ENCODE data around the gene LATS2.
"Not testable (repeated sequence)": the region's sequence is repeated elsewhere in the genome, so short reads cannot be mapped to it uniquely, and the experiment has no call there.

LATS2 gene

GRCh38 chr13:20989656-20990321 lies 71.6 kb downstream of the LATS2 start:
- DNase-seq, result no peak

DNA sequence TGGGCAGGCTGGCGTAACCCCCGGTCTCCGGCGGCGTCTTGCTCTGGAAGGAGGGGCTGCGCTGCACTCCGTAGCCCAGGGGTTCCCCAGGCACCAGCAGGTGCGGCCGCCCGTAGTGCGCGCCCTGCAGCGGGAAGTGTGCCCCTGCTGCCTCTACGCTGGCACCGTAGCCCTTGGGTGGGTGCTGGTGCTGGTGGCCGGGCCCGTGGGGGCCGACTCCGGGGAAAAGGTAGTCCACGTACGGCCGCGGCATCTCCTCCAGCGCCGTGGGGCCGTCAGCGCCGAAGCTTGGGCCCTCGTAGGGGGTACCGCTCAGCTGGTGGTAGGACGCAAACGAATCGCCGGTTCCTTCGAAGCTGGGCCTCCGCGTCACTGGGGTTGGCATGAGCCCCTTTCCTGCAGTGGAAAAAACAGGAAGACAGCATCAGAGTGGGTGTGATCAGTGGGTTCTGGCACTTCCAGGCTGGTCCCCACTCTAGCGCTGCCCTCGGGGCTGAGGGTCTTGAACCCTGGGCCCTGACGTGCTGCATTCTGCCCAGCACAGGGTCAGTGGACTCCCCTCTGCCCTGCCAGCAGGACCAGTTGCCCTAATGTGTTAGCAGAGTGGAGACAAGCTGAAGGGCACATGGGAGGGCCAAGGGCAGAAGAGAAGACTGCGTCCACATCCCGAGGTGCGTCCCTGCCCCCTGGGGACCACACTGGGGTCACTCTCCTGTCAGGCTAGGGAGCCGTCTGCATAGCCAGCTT lies 72.3 kb downstream of the LATS2 start:
- no peak for DNase-seq

GRCh38 chr13:20988033-20988908 lies 73.1 kb downstream of the LATS2 start:
- DNase-seq, result no peak

DNA sequence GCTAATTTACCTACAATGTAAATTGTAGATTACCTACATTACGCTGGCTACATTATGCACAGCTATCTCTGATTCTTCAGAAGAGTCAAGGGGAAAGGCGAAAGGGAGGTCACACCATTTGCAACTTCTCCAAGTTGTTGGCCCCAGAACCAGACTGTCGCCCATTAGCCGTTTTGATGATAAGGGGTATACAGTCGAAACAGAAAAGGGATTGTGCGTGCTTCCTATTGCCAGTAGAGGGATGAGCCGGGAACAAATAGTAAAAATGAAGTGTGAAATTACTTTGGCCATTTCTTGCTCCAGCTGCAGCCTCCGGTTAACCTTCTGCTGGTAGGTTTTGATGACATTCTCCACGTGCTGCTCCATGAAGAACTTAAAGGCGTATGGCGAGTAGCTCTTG lies 73.8 kb downstream of the LATS2 start:
- DNase-seq, result no peak

- no peak for DNase-seq
Measured at GRCh38 chr13:20984879-20985278, 76.5 kb downstream of the LATS2 start.

- no peak for DNase-seq
Measured at GRCh38 chr13:20983386-20983785, 78.0 kb downstream of the LATS2 start.

DNA sequence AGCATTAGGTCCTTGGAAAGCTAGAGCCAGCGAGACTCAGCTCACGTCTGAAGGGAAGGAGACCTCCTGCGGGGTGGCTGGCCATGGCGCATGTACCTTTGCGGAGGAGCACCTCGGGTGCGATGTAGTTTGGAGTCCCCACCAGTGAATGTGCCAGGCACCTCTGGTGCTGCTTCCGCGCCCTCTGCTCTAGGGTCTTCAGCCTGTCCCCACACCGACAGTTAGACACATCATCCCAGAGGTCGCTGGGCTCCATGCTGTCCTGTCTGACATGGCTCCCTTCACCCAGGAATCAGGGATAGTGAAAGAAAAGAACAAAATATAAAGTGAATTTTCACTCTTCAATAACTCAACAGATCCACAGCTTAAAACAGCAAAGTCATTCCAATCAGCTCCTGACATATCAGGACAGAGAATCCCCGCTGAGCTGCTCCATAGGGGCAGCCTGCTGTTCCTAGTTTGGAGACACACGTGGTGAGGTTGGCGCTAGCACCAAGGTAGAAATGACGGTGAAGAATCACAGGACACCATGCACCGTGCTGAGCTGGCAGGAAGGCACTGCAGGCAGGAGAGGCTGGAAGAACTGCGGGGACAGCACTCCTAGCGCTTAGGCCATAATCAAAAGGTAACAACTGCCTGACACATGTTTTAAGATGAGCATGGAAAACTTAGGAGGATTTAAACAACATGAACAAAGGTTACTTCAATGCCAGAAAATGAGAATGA lies 79.9 kb downstream of the LATS2 start:
- no peak for DNase-seq

GRCh38 chr13:20980899-20981298 lies 80.5 kb downstream of the LATS2 start:
- no peak for DNase-seq

DNA sequence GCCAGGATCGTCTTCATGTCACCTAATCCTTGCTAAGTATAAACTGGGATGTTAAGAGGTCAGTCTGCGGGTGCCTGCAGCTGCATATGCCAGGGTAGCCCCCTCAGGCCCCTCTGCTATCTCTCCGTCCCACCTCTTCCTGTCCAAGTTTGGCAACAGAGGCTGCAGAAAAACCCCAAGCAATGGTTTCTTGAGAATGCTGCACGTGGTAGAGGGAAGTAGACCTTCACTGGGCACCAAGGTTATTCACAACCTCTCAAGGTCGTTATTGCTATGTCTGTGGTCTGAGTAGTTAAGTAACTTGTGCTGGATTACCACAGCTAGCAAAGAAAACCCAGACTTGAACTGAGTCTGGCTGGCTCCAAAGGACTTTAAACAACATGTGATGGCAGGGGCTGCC lies 81.0 kb downstream of the LATS2 start:
- DNase-seq, result no peak

DNA sequence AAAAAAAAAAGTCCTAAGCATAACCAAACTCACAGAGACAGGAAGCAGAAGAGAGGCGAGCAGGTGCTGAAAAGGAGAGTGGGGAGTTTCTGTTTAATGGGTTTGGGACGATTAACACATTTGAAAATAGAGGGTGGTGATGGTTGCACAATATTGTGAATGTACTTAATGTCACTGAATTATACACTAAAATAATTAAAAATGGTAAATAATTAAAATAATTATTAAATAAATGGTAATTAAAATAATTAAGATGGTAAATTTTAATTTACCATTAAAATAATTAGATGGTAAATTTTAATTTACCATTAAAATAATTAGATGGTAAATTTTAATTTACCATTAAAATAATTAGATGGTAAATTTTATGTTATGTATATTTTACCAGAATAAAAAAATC lies 84.0 kb downstream of the LATS2 start:
- DNase-seq, result no peak

DNA sequence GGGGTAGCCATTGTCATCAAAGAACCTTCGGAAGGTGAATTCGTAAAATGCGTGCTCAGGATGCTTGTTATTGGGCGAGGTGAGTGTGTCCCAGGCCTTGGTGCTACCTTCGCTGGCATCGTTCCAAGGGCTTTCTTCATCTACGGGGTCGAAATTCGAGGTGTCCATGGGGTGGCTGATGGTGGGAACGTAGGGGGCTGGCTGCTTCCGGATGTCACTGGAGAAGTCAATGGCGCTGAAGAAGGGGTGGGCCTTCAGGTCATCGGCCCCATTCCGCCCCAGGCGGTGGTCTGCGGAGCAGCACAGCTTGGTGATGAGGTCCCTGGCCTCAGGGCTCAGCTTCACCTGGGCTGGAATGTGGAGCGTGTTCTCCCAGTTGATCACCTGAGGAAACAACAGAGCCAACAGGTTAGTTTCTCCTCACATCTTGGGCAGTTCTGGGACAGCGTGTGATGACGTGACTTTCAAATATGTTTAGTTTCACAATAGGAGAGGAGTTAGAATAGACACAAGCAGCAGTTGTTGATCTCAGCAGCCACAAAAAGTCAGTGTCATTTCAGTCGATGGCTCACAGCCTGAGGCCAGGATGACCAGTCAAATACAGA lies 86.3 kb downstream of the LATS2 start:
- DNase-seq, result no peak

DNA sequence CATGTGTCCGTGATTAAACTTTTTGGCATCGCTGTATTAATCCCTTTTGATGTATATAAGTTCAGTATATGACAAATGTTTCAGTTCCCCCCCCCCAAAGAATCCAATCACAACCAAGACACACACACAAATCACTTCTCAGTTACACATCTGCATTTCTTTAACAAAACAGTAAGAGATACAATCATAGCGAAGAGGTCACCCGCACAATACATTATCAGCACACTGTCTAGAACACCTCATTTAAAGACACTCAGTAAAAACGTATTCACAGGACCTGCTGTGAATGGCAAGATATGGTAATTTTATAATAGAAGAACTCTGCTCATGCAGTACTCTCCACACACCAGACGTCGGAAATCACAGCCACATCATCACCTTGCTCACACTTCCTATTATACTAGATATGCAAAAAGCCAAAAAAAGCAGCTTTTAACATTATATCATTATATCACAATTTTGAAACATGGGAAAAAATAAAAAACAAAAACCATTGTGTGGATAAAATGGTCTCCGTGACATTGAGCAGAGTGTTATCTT lies 87.4 kb downstream of the LATS2 start:
- no peak for DNase-seq

DNA sequence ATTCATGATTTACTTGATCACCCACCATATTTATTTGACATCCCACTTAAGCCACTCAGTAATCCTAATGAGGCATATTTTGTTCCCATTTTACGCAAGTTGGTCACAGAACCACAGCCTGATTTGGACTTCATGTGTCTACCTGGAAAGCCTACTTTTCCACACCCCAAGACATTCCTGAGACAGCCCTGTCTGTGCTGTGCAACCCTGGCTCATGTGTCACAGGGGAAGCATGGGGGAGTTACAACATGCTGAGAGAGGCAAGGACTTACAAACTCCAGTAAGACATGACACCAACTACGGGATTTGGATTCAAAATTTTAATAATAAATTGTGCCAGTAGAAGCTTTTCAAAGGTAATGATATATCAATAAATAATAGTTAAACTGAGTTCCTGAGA lies 88.7 kb downstream of the LATS2 start:
- no peak for DNase-seq

DNA sequence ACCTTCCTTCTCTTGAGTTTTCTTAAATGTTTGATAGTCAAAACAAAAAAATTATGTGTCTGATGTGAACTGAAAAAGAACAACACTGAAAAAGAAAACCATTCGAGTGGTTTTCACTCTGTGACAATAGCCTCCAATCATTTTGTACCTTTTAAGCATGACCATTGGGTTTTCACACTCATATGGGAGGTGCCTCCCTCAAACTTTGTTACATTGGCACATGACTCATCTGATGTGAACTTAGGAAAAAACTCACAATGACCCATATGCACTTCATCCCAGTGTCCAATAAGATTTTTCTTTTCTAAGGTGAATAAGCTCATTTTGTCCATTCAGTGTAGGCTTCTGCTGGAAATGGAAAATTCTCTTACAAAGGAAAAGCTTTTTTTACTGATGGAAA lies 92.2 kb downstream of the LATS2 start:
- DNase-seq, result no peak

GRCh38 chr13:20968745-20969144 lies 92.6 kb downstream of the LATS2 start:
- DNase-seq, result no peak

DNA sequence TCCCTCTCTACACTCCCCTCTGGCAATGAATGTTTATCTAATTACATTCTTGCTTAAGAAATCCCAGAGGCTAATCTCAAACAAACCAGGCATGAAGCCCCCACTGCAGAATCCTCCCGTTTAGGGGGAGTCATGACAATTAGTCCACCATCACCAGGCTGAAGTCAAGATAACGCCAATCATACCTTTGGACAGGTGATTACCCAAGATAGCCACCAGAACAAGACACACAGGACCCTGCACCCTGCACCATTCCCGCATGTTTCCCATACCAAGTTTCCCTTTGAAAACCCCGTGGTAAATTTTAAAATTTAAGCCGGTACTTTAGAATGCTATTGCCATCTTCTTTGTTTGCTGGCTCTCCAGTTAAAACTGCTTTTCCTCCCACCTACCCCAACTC lies 94.0 kb downstream of the LATS2 start:
- DNase-seq, result no peak

- no peak for DNase-seq
Measured at GRCh38 chr13:20964904-20965303, 96.5 kb downstream of the LATS2 start.

GRCh38 chr13:20961663-20962062 lies 99.7 kb downstream of the LATS2 start:
- not testable (repeated sequence) for DNase-seq

DNA sequence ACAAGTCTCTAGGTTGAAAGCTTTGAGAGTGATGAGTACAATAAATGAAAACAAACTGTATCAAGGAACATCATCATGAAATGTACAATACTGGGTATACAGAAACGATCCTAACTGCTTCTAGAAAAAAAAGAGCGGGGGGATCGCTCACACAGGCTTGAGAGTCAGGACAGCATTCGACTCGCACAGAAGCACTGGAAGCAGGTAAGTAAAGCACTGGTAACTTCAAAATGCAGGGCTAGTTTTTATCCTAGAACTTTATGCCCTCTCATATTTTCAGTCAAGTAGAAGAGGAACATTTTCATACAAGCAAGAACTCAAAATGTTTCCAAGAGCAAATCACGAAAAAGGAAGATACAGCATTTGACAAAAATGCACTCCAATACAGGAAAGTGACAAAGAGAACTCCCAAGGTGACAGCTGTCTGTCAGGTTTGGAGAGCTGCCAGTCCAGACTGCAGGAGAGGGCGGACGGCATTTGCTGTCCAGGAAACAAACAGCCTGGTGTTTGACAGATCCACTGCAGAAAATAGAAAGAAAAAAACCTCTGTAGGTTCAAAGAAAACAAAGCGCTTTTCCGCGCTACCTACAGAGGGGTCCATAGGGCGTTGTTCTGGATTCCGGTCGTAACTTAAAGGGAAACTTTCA lies 100.6 kb downstream of the LATS2 start:
- DNase-seq, result no peak

- DNase-seq, result not testable (repeated sequence)
Measured at GRCh38 chr13:20957049-20957620, 104.3 kb downstream of the LATS2 start.

GRCh38 chr13:20955496-20955895 lies 105.9 kb downstream of the LATS2 start:
- no peak for DNase-seq

All from 8988T (cell line).